COLO829 (cell line): ENCODE results near the gene LMNTD2.
"Not testable (repeated sequence)": the region's sequence is repeated elsewhere in the genome, so short reads cannot be mapped to it uniquely, and the experiment has no call there.

ENCODE experiments used
- DNase-seq: peaks from one replicate; pipeline ENCODE4 v3.0.0; 2012; ENCODE audit warnings: low spot score

LMNTD2 gene

DNA sequence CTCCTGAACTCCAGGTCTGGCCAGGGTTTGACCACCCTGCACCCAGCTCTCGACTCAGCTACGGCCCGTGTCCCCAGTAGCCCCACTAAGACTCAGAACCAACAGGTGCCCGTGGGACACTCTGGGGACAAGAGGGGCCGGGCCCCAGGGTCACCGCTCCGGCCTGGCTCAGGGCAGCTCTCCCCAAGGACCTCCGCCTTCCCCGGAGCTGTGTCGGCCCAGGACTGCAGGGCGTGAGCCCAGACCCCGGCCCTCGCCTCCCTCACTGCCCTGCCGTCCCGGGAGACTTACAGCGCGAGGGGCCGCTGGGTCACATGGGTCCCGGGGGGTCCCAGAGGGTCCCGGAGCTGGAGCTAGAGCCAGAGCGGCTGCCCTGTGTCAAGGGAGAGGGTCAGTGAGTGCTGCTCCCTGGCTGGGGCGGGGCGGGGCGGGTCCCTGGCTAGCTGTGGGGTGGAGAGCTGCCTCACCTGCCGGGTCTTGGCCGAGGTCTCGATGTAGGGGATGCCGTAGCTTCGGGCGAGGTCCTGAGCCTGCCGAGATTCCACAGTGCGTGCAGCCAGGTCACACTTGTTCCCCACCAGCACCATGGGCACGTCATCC, 27.5 kb downstream of the LMNTD2 start:
- DNase-seq: no peak

GRCh38 chr11:532527-532985, 28.0 kb downstream of the LMNTD2 start:
- DNase-seq: no peak

- no peak for DNase-seq
Measured at GRCh38 chr11:531919-532526, 28.5 kb downstream of the LMNTD2 start.

DNA sequence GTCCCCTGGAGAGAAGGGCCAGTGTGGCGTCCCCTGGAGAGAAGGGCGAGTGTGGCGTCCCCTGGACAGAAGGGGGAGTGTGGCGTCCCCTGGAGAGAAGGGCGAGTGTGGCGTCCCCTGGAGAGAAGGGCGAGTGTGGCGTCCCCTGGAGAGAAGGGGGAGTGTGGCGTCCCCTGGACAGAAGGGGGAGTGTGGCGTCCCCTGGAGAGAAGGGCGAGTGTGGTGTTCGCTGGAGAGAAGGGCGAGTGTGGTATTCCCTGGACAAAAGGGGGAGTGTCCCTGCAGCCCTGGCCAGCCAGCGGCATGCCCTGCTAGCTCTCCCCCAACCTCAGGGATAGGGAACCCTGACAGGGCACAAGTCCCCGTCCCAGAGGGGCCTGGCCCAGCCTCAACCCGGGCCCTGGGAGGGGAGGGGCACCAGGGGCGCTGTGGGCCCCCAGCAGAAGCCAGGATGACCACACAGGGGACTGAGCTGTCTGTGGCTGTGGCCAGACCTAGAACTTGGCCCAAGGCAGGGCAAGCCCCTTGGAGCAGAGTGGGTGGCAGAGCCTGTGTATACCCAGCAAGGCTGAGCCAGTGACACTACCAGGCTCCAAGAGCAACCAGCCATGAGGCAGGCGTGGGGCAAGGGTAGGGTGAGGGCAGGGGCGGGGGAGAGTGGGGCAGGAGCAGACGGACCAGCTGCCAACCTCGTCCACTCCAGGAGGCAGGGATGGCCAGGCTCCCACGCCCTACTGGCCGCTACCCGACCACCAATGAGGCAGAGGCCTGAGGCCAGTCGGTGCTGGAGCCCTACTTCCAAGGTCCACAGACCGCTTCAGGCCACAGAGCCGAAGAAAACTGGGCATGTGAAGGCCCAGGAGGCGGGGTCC, 29.3 kb downstream of the LMNTD2 start:
- DNase-seq: no peak

DNA sequence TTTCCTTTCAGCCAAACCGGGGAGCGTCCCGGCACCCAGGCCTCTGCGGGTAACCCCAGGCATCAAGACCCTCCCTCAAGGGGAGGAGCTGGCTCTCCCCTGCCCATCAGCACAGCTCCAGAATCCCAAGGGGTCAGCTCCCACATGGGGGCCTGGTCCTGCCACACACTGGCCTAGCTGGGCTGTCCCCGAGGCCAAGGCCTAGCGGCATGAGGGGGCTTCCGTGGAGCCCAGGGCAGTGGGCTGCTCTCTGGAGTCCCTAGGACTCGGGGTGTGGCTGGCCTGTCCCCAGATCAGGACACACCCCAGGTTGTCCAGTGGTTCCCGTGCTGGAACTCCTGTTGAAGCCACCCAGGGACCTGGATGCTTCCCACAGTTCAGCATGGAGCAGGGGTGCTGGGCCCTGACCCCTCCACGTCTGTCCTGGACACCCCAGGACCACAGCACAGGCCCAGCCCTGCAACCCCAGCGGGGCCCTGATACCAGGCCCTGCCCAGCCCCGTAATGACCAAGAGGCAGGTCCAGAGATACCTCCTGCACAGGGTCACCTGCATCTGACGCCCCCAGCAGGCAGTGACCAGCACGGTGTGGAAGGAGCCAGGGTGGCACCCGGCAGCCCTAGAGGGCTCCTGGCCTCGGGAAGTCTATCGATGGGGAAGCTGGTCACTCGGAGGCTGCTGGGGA, 30.7 kb downstream of the LMNTD2 start:
- no peak for DNase-seq

DNA sequence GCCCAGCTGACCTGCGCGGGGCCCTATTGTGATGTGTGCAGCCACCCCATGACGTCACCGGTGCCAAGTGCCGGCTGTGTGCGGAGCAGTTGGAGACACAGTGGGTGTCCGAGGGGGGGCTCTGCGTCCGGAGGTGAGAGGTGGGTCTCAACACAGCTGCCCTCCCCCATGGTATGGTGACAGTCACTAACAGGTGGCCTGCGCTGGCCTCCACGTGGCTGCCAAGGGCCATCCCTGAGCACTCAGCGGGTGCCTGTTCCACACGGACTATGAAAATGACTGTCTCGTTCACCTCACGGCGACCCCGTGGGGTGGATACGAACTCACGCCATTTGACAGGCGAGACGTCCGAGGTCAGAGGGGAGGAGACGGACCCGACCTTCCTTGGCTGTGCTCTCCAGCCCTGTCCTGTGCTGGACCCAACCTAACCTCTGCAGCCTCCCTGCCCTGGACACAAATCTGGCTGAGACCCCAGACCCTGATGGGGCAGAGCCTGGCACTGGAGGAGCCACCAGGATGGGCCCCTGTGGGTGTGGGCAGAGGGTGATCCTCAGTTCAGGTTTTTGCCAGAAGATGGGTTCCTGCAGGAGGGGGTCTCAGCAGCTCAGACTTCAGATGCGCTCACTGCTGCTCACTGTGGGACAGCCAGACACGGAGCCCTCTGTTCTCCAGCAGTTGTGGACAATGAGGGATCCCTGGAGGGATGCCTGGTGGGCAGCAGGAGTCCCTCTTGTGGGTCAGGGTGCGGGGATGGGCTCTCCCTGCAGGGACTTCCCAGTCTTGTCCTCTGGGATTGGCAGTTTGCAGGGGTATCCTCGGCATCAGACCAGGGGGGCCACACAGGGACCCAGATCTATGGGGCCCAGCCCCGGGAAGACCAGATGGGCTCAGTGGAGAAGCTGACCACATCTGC, 31.5 kb downstream of the LMNTD2 start:
- DNase-seq: no peak

DNA sequence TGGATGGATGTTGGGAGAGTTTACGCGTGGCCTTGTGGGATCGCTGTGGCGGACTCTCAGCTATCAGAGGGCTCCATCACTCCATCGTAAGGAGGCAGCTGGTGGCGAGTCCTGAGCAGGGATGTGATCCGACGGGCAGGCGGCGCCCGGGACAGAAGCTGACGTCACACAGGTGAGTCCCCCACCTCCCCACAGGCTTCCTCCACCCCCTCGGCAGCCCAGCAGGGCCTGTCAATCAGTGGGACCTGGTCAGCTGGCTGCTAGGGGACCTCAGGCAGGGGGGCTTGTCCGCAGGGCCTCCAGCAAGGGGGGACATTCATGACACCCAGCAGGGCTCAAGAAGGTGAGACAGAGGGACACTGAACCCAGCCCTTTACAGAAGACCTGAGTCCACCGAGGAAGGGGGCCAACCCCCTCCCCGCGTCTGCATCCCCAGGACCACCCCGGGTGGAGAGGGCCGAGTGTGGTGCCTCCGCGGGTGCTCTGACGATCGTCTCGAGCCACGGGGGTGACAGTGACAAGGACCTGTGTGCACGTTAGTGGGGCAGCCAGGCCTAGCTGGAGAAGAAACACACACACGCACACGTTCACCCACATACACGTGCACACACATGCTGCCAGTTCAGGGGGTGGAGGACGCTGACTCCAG, 32.2 kb downstream of the LMNTD2 start:
- no peak for DNase-seq

- DNase-seq: no peak
Measured at GRCh38 chr11:526192-526591, 34.3 kb downstream of the LMNTD2 start.

DNA sequence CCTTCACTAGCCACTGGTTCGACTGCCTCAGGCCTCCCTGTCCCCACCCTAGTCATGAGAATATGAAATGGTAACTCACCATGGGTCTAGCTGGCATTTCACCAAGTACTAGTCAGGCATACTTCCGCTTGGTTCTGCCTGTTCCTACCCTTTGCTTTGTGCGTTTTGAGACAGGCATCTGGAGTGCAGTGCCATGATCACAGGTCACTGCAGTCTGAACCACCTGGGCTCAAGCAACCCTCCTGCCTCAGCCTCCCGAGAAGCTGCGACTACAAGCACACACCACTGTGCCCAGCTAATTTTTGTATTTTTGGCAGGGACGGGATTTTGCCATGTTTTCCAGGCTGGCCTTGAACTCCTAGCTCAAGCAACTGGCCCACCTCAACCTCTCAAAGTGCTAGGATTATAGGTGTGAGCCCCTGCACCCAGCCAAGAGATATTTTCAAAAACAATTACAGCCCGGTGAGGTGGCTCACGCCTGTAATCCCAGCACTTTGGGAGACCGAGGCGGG, 39.3 kb downstream of the LMNTD2 start:
- DNase-seq: no peak

GRCh38 chr11:520428-521176, 39.9 kb downstream of the LMNTD2 start:
- DNase-seq: no peak

- DNase-seq: peak; percentile 83
Measured at GRCh38 chr11:518463-519202, 41.9 kb downstream of the LMNTD2 start.

DNA sequence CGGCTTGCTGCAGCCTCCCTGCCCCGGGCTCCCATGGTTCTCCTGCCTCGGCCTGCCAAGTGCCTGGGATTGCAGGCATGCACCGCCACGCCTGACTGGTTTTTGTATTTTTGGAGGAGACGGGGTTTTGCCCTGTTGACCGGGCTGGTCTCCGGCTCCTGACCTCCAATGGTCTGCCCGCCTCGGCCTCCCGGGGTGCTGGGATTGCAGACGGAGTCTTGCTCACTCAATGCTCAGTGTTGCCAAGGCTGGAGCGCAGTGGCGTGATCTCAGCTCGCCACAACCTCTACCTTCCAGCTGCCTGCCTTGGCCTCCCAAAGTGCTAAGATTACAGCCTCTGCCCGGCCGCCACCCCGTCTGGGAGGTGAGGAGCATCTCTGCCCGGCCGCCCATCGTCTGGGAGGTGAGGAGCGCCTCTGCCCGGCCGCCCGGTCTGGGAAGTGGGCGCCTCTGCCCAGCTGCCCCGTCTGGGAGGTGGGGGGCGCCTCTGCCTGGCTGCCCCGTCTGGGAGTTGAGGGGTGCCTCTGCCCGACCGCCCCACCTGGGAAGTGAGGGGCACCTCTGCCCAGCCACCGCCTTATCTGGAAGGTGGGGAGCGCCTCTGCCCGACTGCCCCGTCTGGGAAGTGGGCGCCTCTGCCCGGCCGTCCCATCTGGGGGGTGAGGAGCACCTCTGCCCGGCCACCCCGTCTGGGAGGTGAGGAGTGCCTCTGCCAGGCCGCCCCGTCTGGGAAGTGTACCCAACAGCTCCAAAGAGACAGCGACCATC, 43.4 kb downstream of the LMNTD2 start:
- DNase-seq: not testable (repeated sequence)

GRCh38 chr11:516400-516799, 44.1 kb downstream of the LMNTD2 start:
- no peak for DNase-seq

GRCh38 chr11:515131-515530, 45.4 kb downstream of the LMNTD2 start:
- no peak for DNase-seq

- no peak for DNase-seq
Measured at GRCh38 chr11:514606-515005, 45.9 kb downstream of the LMNTD2 start.

DNA sequence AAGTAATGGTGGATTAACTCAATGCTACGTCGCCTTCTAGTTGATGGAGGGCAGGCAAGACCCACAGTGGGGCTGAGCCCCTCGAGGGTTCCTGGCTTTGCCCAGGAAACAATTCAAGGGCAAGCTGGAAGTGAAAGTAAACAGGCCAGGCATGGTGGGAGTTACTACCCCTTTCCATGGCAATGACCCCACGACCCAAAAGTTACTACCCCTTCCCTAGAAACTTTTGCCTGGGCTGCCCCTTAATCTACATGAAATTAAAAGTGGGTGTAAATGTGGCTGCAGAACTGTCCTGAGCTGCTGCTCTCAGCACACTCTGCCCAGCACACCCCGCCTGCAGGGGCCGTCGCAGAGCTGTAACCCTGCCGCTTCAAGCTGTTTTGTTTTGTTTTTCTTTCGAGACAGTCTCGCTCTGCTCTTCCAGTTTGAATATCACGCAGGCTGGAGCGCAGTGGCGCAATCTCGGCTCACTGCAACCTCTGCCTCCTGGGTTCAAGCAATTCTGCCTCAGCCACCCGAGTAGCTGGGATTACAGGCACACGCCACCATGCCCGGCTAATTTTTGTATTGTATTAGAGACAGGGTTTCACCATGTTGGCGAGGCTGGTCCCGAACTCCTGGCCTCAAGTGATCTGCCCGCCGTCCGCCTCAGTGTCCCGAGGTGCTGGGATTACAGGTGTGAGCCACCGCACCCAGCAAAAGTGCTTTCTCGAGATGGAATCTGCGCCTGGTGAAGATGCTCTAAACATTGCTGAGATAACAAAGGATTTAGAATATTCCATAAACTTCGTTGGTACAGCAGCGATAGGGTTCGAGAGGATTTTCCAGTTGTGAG, 47.6 kb downstream of the LMNTD2 start:
- DNase-seq: no peak

GRCh38 chr11:508956-509355, 51.6 kb downstream of the LMNTD2 start:
- DNase-seq: no peak
